GM12872 (cell line): Measurements from ENCODE around the gene KCNG2.

Source experiments
- CTCF ChIP-seq: IDR thresholded peaks from 3 replicates; pipeline ENCODE4 v1.5.1; 2011; ENCODE audit warnings: low read depth, mild to moderate bottlenecking, low read length, moderate library complexity; ENCODE audit not compliant: insufficient read depth

Gene KCNG2

GRCh38 chr18:79799619-79800370, 2.1 kb downstream of the KCNG2 start:
- no peak for TF ChIP-seq CTCF

GRCh38 chr18:79800371-79801180, 2.8 kb downstream of the KCNG2 start:
- no peak for TF ChIP-seq CTCF

- no peak for TF ChIP-seq CTCF
Measured at GRCh38 chr18:79801217-79801616, 3.5 kb downstream of the KCNG2 start.

- no peak for TF ChIP-seq CTCF
Measured at GRCh38 chr18:79801641-79802040, 3.9 kb downstream of the KCNG2 start.

GRCh38 chr18:79802298-79802697, 4.6 kb downstream of the KCNG2 start:
- TF ChIP-seq CTCF: no peak

- TF ChIP-seq CTCF: no peak
Measured at GRCh38 chr18:79803611-79804051, 5.9 kb downstream of the KCNG2 start.

GRCh38 chr18:79804130-79804787, 6.5 kb downstream of the KCNG2 start:
- TF ChIP-seq CTCF: no peak
